PC-9 (cell line): ENCODE data around the gene PLAGL2.

Experiments
- CTCF ChIP-seq: fragments of 200-600 bp; sonication (generic); conservative IDR thresholded peaks from 2 replicates; pipeline ENCODE4 v1.6.1; 2017; ENCODE audit warnings: mixed run types, antibody characterized with exemption, mild to moderate bottlenecking, moderate library complexity
- EZH2 ChIP-seq: fragments of 200-600 bp; sonication (generic); IDR thresholded peaks from 2 replicates; pipeline ENCODE4 v1.8.0; 2017; ENCODE audit warnings: antibody characterized with exemption, low read depth

GRCh38 chr20:32179515-32179914 lies 28.0 kb downstream of the PLAGL2 start:
- TF ChIP-seq EZH2 (no peak), CTCF (no peak)
